ENCODE data around the gene MLEC.

- TF ChIP-seq CTCF (conservative IDR thresholded peaks at IDR 0.05; ENCODE audit: low read length) = no peak
- no peak for TF ChIP-seq EZH2phosphoT487 (IDR thresholded peaks at IDR 0.05; ENCODE audit: borderline replicate concordance, low read depth, low read length)
These were observed 16.3 kb upstream of the MLEC start for GRCh38 chr12:120670667-120671066.
